GM10248 (cell line): ENCODE data around the gene HMGCS2.

ENCODE experiments used
- CTCF ChIA-PET: fragments of 300-600 bp; sonication (Branson Sonifier 250); formaldehyde crosslinking; extraction: SDS; loops from one replicate; lab custom pipeline; 2021; ENCODE audit warnings: antibody characterized with exemption; lab: Yijun Ruan, JAX
- POLR2A ChIA-PET: fragments of 350-650 bp; sonication (Branson Sonifier 250); formaldehyde crosslinking; extraction: SDS; loops from one replicate; lab custom pipeline; 2020; ENCODE audit warnings: antibody characterized with exemption; lab: Yijun Ruan, JAX
- DNase-seq: peaks from one replicate; pipeline ENCODE4 v3.0.0; 2012; ENCODE audit errors: extremely low spot score
- CTCF ChIP-seq: IDR thresholded peaks from 2 replicates; pipeline ENCODE4 v1.5.1; 2012; ENCODE audit warnings: mild to moderate bottlenecking, low read depth; ENCODE audit errors: extremely low read depth, missing control alignments, control extremely low read depth

HMGCS2 gene

GRCh38 chr1:119778886-119779560 is 10.3 kb upstream of the HMGCS2 start:
- DNase-seq: no peak
- POLR2A ChIA-PET: no interaction called here
- CTCF ChIA-PET: interaction anchor here (1.2 to 1.4 kb wide), 2 partner anchors 16 to 30 kb away, joined by 3 read pairs; no protein-coding TSS in a partner anchor
- TF ChIP-seq CTCF: no peak

- DNase-seq: no peak
- ChIA-PET POLR2A (no interaction called here), CTCF (interaction anchor here (1.0 kb wide), 1 partner anchor 31 kb away, joined by 3 read pairs; no protein-coding TSS in a partner anchor)
- TF ChIP-seq CTCF: no peak
These were observed 9.7 kb upstream of the HMGCS2 start for GRCh38 chr1:119778359-119778758.

- DNase-seq: no peak
- TF ChIP-seq CTCF: no peak
- ChIA-PET POLR2A (no interaction called here), CTCF (no interaction called here)
These were observed 6.2 kb upstream of the HMGCS2 start for GRCh38 chr1:119774746-119775490.

GRCh38 chr1:119773711-119774241 is 5.1 kb upstream of the HMGCS2 start:
- ChIA-PET POLR2A (no interaction called here), CTCF (no interaction called here)
- DNase-seq: no peak
- no peak for TF ChIP-seq CTCF

- CTCF ChIA-PET: interaction anchor here (0.9 to 1.0 kb wide), 2 partner anchors 29 to 37 kb away, joined by 4 read pairs; no protein-coding TSS in a partner anchor
- no peak for DNase-seq
- POLR2A ChIA-PET: no interaction called here
- no peak for TF ChIP-seq CTCF
These were observed 3.6 kb upstream of the HMGCS2 start for GRCh38 chr1:119772298-119772697.

GRCh38 chr1:119771770-119772169 is 3.1 kb upstream of the HMGCS2 start:
- no peak for TF ChIP-seq CTCF
- ChIA-PET POLR2A (no interaction called here), CTCF (interaction anchor here (0.9 to 1.0 kb wide), 2 partner anchors 28 to 37 kb away, joined by 4 read pairs; no protein-coding TSS in a partner anchor)
- no peak for DNase-seq
